GM19035 (cell line): ENCODE results near the gene CNPY1.
"Not testable (repeated sequence)": the region's sequence is repeated elsewhere in the genome, so short reads cannot be mapped to it uniquely, and the experiment has no call there.

ENCODE experiments used
- ATAC-seq: cut with Tn5 transposase; IDR thresholded peaks from one replicate; pipeline ENCODE4 v1.9.1; 2021; ENCODE audit not compliant: unreplicated experiment

The CNPY1 gene

GRCh38 chr7:155546449-155546848, at the start of gene CNPY1:
TSS of gene CNPY1 (minus strand) at chr7:155546559. CDS start at chr7:155545929, 630 bp downstream.
- ATAC-seq, result not testable (repeated sequence)

- no peak for ATAC-seq
These were observed 48.6 kb upstream of the CNPY1 start for GRCh38 chr7:155594961-155595366.

- no peak for ATAC-seq
These were observed 47.9 kb upstream of the CNPY1 start for GRCh38 chr7:155594163-155594732.

- no peak for ATAC-seq
These were observed 47.3 kb upstream of the CNPY1 start for GRCh38 chr7:155593461-155594162.

GRCh38 chr7:155591055-155591775, 44.9 kb upstream of the CNPY1 start:
- no peak for ATAC-seq

GRCh38 chr7:155590215-155591018, 44.1 kb upstream of the CNPY1 start:
- no peak for ATAC-seq

- no peak for ATAC-seq
These were observed 42.9 kb upstream of the CNPY1 start for GRCh38 chr7:155589001-155589980.

GRCh38 chr7:155588468-155588998, 42.2 kb upstream of the CNPY1 start:
- no peak for ATAC-seq

GRCh38 chr7:155587486-155587885, 41.1 kb upstream of the CNPY1 start:
- no peak for ATAC-seq

GRCh38 chr7:155586843-155587440, 40.6 kb upstream of the CNPY1 start:
- no peak for ATAC-seq

- no peak for ATAC-seq
These were observed 39.6 kb upstream of the CNPY1 start for GRCh38 chr7:155585951-155586350.

- ATAC-seq, result no peak
These were observed 39.2 kb upstream of the CNPY1 start for GRCh38 chr7:155585532-155585895.

GRCh38 chr7:155584763-155585531, 38.6 kb upstream of the CNPY1 start:
- no peak for ATAC-seq

GRCh38 chr7:155584261-155584660, 37.9 kb upstream of the CNPY1 start:
- ATAC-seq, result no peak

GRCh38 chr7:155583636-155584035, 37.3 kb upstream of the CNPY1 start:
- no peak for ATAC-seq

- ATAC-seq, result no peak
These were observed 35.6 kb upstream of the CNPY1 start for GRCh38 chr7:155581954-155582353.

GRCh38 chr7:155581107-155581830, 34.9 kb upstream of the CNPY1 start:
- ATAC-seq, result no peak

GRCh38 chr7:155580367-155580766, 34.0 kb upstream of the CNPY1 start:
- ATAC-seq, result no peak
